ENCODE results near the gene ANO2.
A peak's percentile ranks its signal among the peaks of the same experiment; 100 is the strongest.

The ANO2 gene

DNA sequence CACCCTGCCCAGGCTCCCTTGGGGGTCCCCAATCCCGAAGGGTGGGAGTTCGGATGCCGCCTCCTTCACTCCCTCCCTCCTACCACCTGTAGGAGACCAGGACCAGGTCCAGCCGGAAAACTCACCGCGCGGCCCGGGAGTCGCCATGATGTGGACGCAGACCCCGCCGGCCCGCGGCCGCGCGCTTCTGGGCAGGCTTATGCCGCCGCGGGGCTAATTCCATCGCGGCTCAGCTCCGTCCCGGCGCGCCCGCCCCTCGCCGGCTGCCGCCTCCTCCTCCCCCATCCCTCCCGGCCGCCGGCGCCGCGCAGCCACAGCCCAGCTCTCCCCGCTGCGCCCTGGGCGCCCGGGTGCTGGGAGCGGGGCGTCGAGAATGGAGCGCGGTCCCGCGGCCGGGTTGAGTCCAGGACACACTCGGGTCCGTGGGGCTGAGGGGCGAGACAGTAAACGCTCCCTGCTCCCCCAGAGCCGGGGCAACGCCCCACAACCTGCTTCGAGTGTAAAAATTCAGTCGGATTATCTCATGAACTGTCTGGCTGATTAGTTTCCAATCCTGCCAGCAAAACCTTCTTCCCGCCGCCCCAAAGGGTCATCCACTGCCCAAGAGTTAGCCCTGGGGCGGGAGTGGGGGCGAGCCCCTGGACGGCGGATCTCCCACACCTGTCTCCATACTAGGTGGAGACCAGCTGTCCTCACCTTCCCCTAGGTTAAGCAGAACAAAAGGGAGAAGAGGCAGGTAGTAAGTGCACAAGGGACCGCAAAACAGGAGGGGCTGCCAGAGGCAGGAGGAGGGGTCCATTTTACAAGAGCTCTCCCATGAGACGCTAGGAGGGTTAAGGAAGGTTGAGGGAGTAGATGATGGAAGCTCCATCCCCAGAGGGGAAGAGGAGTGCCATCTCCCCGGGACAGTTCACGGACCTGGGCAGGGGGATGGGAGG is at the start of gene ANO2:
ANO2 (minus strand) TSS at position 189 of the 938 bp plus-strand sequence; CDS start at position 147, 42 bp downstream.
- DNase-seq = no peak

DNA sequence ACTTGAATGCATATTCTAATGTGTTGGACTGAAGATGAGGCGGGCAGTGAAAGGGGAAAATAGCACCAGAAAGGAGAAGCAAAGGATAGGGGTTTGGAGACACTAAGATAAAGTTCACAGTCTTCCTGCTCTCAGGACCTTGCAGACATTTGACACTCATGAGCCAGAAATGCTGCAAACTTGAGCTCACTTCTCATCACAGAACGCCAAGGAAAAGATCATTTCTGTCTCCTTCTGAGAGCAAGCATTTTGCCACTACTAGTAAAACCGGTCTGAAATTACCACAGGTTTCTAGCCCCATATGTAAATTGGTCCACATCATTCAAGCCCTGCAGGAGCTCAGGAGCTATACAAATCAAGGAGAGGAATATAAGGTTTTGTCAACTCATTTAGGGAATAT is 44.6 kb upstream of the ANO2 start:
- DNase-seq = no peak

DNA sequence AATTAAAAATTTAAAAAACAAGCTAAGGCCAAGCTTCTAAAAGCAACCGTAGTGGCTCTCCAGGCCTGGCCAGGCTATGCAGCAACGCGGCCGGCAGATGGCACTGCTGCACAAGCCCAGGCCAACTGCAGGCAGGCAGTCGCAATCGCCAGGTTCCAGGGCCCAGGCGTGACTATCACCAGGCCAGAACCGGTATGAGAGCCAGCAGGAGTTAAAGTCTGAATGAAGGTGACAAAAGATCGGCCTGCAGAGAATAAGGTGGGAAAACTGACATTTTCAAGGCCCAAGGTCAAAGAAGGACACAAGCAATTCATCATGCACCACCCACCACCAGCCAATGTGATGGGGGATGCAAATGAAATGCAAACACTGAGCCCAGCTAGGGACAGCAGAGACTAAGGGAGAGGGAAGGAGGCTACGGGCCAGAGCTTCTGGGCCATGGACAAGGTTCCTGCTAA is 43.6 kb upstream of the ANO2 start:
- DNase-seq = peak; percentile 77 to 82

DNA sequence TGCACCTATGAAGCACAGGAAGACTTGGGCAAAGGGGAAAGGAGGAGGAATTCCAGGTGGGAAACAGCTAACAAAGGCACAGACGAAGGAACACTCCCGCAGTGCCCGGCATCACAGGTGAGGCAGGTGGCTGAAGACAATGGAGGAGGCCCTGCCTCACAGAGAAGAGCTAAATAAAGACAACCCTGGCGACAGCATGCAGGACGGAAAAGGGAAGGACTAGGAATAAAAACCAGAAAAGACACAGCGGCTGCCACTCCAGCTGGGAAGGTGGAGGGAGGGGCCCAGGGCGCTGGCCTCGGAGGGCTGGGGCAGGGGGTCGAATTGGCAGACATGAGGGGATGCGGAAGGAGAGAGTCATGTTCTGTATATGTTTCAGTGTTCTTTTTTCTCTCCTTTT is 43.0 kb upstream of the ANO2 start:
- no peak for DNase-seq

DNA sequence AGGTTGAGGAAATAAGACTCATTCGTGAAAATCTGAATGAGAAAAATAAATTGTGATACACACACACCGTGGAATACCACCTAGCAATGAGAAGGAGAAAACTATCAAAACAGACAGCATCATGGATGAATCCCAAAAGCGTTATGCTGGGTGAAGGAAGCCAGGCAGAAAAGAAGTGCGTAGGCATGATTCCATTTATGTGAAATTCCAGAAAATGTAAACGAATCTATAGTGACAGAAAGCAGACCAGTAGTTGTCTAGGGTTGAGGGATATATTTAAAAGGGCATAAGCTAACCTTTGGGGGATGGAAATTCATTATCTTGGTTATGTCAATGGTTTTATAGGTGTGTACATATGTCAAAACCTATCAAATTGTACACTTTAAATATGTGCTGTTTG is 42.5 kb upstream of the ANO2 start:
- DNase-seq = no peak

DNA sequence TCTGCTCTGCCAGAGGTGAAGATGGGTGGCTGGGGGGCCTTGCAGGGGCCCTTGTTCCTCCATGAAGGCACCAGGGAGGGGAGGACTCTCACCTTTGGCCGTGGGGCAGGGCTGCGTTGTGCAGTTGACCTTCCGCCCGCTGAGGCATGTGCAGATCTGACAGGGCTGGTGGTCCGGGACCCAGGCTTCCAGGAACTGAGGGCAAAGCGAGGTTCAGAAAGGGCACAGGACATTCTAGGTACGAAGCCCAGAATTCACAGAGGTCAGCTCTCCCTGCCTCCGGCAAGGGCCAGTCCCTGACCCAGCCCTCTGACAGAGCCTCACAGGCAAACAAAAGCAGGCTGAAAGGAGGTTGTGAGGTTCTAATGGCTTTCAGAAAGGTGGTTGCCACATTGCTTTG is 40.4 kb upstream of the ANO2 start:
- no peak for DNase-seq

DNA sequence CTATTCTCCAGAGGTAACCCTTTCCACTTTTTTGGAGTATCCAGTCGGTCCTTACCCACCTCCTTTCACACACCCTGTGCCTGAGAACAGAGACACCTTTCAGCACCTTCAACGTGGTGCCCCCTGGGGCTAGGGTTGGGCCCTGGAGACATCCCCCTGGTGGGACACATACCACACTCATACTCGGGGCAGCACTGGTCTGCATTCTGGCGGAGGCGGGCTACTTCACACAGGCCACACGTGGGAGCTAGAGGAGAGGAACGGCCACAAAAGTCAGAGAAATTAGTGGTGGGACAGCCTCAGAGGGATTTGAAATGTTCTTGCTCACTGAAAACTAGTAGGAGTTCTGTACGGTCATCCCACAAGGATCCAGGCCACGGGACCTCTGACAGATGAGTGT is 39.8 kb upstream of the ANO2 start:
- DNase-seq = no peak

DNA sequence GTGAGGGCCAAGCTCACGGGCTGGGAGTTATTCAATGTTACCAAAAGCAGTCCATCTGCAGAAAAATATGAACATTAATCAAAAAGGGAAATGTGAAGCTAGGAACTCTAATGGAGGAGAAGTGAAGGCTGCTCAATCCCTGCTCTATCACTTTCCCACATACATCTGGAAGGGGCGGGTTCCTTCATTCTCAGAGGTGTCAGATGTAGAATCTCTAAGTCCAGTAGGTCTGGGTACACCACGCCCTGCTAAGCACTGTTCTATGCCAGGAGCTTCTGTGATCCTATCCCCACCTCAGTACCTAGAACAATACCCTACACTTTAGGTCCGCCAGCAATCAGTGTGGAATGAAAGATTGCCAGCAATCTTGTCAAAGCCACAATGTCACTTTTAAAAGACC is 37.0 kb upstream of the ANO2 start:
- DNase-seq = no peak

DNA sequence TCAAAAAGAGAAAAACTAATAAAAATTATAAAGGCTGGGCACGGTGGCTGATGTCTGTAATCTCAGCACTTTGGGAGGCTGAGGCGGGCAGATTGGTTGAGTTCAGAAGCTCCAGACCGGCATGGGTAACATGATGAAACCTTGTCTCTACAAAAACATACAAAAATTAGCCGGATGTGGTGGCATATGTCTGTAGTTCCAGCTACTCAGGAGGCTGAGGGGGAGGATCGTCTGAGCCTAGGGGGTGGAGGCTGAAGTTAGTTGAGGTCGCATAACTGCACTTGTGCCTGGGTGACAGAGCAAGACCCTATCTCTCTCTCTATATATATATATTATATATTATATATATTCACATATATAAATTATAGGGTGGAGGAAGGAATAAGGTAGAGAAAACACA is 32.5 kb upstream of the ANO2 start:
- no peak for DNase-seq

DNA sequence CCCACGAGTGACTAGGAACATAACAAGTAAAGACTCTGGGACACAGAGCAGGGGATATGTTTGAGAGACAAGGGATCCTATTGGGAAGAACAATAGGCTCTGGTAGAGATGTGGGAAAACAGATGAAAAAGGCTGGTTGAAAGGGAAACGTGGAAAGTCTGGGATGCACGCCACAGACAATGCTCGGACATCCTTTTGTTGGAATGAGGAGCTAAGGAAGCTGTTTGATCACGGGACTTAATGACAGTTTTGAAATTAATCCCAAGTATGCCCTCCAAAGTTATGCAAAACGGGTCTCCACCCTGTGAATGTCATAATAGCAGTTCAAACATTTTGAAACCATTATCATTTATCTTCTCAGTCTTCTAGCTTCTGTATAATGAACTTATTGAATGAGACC is 31.7 kb upstream of the ANO2 start:
- DNase-seq = no peak

DNA sequence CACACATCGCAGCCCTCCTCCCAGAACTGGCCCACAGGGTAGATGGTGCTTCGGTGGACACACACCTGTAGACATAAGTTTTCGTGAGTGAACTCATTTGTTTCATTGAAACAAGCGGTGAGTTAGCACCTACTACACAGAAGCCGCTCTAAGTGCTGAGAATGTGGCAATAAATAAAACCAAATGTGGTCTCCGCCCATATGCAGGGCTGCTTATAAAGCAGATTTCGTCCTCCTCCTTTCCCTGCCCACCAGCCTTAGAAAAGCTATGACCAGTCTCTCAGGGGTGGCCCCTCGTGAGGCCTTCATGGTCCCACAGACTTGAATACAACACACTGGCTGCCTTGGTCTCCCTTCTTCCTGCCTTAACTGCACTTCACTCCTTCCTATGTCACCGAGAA is 31.1 kb upstream of the ANO2 start:
- DNase-seq = no peak

DNA sequence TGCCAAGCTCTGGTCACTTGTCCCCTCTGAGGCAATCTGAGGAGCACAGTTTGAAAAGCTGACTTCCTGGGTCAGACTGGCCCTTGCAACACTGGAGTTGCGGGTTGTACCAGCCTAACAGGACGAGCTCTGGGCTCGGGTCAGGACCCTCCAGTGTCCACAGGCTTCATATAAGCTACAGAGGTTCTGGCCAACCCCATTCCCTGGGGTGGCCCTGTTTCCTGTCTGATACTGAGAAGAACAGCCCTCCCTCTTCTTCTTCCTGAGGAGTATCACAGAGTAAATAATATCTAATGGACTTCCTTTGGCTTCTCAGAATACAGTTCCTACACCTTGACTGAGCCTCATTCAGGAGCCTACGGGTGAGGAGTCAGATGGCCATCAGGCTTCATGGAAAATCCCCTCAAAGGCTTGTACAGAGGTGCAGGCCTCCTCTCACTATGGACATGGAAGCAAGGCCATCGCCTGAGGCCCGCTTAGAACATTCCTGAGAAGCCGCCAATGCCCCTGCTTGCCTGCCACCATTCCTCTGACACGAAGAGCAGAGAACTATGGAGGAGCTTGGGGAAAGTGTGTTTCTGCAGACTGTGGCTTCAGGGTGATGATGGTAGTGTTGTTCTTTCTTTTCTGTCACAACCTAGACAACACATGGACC is 28.5 kb upstream of the ANO2 start:
- no peak for DNase-seq

DNA sequence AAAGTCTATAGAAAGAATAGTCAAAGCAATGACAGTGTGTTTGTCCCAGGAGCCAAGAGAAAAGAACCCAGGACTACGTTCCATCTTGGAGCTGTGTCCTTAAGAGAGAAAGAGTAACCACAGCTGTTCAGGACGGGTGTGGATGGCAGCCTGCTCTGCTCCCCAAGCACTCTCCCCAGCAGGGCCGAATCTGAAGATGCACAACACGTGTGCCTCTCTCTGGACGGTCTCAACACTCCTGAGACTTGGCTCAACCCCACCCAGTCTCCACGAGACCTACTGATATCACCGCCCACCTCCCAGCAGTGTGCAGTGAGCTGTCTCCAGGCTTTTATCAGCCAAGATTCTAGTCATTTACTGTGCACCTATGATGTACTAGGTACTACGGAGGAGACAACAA is 27.3 kb upstream of the ANO2 start:
- no peak for DNase-seq

DNA sequence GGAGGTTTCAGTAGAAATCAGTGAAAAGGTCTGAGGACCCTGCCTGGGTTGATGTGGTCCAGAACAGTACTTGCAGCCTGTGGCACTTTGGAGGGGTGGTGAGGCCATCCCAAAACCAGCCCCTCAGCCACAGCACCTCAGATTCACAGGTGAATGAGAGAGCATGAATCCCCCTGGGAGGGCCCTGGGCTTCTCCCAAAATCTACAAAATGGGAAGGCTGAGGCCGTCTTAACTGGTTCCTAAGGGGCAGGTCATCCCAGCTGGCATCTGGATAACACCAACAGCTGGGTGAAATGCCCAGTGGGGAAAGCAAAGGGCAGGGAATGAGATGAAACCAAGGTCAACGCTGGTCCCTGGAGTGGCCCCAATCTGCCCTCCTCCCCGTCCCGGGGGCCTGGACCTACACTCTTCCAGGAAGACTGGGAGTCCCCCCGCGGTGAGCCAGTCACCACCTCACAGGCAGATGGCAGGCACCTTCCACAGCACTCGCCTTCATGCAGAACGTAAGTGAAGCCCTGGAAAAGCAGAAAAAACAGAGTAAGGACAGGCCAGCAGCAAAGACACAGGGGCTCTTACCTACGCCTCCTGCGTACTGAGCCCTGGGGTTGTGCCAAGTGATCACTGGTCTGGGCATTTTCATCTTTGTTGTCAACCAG is 26.3 kb upstream of the ANO2 start:
- no peak for DNase-seq

DNA sequence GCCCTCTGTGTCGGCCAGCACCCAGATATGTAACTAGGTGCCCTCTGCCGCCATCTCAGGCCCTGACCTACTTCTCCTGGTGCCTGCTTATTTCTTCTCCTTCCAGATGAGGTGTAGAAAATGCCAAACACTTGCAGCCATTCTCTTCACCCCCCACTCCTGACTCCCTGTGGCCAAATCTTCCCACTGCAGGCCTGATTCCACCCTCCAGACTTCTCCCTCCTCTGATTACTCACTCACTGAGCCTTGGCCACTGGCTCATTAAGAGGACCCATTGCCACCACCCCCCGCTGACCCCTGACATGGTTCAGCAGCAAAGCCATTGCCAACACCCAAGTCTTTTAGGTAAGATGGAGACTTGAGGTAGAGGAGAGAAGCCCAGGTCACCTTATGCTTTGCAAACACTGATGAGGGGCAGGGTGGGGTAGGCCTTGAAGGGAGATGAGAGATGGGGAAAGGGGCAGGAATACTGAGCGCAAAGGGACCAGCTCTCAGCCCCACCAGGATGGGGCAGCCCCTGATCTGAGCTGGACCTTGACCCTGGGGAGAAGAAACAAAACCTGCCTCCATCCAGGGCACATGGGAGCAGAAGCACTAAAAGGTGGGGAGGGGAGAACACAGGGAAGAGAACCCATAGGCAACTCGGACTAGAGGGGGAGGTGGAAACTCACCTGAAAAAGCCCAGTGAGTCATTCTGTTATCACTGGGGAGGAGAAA is 25.1 kb upstream of the ANO2 start:
- no peak for DNase-seq

DNA sequence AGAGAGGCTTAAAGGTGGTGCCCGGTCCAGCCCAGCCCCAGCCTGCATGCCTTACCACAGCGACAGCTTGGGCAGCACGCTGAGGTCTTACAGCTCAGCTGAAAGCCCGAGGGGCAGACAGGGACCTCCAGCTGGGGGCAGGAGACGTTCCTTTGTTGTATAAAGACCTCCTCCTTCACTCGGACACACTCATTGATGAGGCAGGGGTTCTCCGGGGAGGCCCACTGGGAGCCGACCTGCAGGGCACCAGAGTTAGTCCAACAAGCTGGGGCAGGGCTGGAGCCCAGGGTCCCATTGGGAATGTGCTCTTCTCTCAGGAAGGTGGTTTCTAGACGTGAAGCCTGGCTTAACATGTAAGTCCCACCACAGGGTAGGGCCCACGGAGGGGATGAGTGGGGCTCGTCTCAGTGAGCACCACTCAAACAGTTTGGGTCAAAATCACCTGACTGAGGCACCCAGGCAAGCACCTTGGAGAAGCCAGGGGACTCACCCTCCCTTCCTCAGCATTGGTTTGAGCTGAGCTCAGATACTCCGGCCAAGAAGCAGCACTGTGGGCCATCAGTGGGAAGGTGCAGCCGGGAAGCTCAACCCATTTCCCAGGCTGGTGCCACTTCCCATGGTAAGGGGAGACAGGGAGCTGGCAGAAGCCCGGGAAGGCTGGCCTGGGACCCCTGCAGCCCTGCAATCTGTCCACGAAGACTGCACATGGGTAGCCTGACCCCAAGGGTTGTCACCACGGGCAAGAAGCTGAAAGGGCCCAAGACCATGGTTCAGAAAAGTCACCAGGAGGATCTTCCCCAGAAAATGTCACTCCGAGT is 24.3 kb upstream of the ANO2 start:
- no peak for DNase-seq

DNA sequence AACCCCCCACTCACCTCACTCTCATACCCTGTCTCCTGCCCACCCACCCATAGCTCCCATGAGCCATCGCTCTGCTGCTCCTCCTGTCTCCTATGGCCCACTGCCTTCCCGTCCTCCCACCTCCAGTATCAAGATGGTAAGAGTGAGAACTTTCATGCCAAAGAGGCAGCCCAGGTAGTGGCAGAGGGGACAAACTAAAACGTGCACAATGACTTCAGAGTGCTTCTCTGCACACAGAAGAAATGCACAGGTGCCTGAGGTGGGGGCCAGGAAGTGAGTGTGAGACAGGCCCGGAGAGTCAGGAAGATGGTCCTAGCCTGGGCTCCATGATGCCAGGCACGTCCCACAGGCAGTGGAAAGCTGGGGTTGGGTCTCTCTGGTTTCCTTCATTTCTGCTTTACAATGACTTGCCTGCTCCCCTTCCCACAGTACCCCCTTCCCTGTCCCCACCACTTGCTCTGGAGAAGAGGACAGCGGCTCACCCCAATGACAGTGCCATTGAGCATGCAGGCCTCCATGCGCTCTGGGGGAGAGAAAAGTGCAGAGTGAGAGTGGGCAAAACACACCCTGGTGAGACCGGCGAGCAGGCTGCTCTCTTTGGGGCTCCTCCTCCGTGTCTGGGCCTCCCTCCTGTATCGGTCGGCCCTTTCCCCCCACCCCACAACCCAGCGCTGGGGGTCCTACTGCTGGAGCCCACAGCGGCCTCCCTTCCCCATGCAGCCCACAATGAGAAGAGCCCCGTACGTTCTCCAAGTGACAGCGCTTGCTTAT is 22.8 kb upstream of the ANO2 start:
- DNase-seq = no peak

DNA sequence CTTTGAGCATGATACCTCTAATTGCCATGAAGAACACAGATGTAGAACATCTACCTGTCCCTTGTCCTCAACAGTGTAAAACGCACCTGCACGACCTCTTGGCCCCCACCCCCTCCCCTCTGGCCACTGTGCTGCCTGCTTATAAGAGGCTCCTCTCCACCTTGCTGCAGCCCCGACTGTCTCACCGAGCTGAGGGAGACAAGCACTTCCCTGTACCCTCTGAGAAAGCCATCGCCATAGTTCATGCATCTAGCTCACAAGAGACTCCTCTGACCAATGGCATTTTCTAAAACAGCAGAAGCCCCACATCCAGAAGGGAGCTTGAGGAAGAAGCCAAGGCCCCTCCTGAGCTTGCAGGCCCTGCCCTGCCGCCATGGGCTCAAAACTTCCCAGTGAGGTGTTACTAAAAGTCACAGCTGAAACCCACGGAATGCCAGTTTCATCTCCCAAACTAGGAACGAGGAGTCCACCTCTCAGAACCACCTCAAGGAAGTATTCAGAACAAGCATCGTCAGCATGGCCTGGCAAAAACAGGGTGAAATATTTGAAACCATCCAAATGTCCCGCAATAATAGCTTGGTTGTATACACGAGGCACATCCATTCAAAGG is 21.5 kb upstream of the ANO2 start:
- DNase-seq = no peak

DNA sequence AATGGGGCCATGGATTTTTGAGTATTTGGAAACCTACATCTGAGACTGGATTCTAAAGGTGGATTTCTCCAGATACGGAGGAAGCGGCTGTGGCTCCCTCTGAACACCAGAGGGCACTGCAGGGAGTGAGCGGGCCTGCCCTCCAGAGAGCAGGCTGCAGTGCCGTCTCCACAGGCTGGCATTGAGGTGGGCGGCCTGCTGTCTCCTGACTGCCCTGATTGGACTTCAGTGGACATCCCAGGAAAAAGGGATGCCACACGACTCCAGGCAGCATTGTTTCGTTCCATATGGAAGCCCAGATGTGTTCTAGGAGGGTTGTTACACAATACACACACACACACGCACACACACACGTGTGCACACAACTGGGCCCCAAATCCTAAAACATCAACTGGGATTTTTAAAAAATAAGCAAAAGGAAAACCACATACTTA is 20.9 kb upstream of the ANO2 start:
- peak; percentile 50 to 64 for DNase-seq
